Central memory CD8-positive, alpha-beta T cell (primary cell): ENCODE results near the gene NHS.

Experiments used
- ATAC-seq: fragments of 150-1000 bp; cut with Tn5 transposase; replicated peaks from 2 replicates; pipeline ENCODE4 v1.10.0; 2022; ENCODE audit warnings: mild to moderate bottlenecking, moderate FRiP score, moderate number of reproducible peaks; ENCODE audit not compliant: poor library complexity, severe bottlenecking; ENCODE audit errors: extremely low read depth
- DNase-seq, 2 donors: peaks; one replicate each; pipeline ENCODE4 v3.0.0; 2021; ENCODE audit warnings: low spot score in 2 of 2
- H3K27ac Mint-ChIP-seq: one replicate; pipeline ENCODE4 v1.8.0; 2022; ENCODE audit warnings: low read depth, mild to moderate bottlenecking, moderate library complexity, mixed read lengths
- H3K27me3 Mint-ChIP-seq: one replicate; pipeline ENCODE4 v1.8.0; 2022; ENCODE audit warnings: mixed read lengths
- H3K36me3 Mint-ChIP-seq: one replicate; pipeline ENCODE4 v1.8.0; 2022; ENCODE audit warnings: mild to moderate bottlenecking, moderate library complexity, mixed read lengths; ENCODE audit not compliant: insufficient read depth
- H3K4me1 Mint-ChIP-seq: one replicate; pipeline ENCODE4 v1.8.0; 2022; ENCODE audit warnings: mixed read lengths
- H3K4me3 Mint-ChIP-seq: one replicate; pipeline ENCODE4 v1.8.0; 2022; ENCODE audit warnings: mild to moderate bottlenecking, moderate library complexity, mixed read lengths
- H3K9me3 Mint-ChIP-seq: one replicate; pipeline ENCODE4 v1.8.0; 2022; ENCODE audit warnings: mixed read lengths

Gene NHS

DNA sequence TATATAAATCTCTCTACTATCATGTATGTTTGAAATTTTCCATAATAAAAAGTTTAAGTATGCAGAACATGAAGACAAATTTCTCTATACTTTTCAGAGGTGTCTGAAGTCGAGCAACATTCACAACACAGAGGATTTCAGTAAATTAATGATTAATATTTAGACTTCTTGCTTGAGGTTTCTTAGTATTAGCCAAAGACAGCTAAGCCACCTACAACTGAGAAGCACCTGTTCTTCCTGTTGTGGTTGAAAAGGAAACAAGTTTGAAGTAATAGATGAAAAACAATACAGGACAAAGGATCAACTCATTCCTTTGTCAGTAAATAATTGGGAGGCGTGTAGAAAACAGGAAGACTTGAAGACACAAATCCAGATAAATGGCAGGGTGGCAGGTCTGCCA lies 383.4 kb downstream of the NHS start:
- H3K4me1 Mint-ChIP-seq: no peaks in the 10 kb centered on the region
- no peaks in the 10 kb centered on the region for H3K36me3 Mint-ChIP-seq
- DNase-seq: no peak
- no peaks in the 10 kb centered on the region for H3K27me3 Mint-ChIP-seq
- ATAC-seq: no peak
- no peak overlapping the region for H3K27ac Mint-ChIP-seq
- H3K9me3 Mint-ChIP-seq: no peaks in the 10 kb centered on the region
- no peak overlapping the region for H3K4me3 Mint-ChIP-seq

DNA sequence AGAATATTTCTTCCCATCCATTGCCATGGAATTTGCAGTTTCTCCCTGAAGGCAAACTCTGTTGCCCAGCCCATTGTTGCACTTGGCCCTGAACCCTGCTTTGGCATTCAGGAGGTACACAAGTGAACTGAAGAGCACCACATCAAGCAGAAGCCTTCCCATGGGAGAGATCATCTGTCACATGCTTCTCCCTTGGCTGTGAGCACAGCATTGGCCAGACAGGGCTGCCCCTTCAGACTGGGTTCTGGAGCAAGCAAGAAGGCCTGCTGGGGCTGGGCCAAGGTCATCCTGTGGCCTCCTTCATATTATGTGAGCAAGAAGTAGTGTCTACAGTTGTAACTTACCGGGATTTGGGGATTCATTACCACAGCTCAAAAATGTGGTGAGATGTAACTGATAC lies 385.0 kb downstream of the NHS start:
- no peak overlapping the region for H3K27ac Mint-ChIP-seq
- H3K36me3 Mint-ChIP-seq: no peaks in the 10 kb centered on the region
- no peaks in the 10 kb centered on the region for H3K27me3 Mint-ChIP-seq
- DNase-seq (no peak), ATAC-seq (no peak)
- H3K9me3 Mint-ChIP-seq: no peaks in the 10 kb centered on the region
- no peaks in the 10 kb centered on the region for H3K4me1 Mint-ChIP-seq
- H3K4me3 Mint-ChIP-seq: no peak overlapping the region

DNA sequence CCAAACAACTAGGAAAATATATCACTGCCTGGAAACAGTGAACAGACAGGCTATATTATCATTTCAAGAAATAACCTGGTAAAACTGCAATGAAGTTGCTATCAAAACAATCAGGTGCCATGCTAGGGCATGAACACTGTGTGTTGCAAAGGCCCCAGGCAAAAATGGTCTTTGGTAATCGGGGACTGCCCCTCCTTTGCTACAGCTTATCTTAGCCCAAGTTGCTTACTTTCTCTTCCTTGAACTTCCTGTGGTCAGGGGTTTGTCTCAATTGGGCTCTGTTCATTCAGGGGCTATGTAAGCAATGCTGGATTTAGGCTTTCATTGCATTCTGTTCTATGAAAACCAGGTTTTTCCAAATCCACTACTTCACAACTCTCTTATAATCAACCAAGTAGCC lies 392.7 kb downstream of the NHS start:
- Mint-ChIP-seq H3K27ac (no peak overlapping the region), H3K36me3 (no peaks in the 10 kb centered on the region), H3K9me3 (no peaks in the 10 kb centered on the region), H3K4me1 (no peaks in the 10 kb centered on the region), H3K27me3 (no peaks in the 10 kb centered on the region), H3K4me3 (no peak overlapping the region)
- no peak for DNase-seq
- ATAC-seq: no peak

DNA sequence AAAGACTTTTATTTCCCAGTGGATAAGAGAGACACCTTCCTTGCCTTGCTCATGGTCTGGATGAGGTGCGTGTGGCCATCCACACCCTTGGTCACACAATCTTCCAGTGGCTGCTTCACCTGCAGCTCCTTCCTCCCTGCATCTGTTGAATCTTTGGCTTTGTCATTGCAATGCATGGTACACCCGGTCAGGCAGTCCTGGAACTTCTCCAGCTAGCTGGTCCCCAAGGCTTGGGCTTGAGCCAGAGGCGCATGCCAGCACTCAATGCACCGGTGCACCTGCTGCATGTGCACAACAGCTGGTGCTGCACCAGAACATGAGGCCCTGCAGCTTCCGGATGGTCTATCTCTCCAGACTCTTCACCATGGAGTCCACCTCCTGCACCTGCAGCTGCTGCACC lies 394.0 kb downstream of the NHS start:
- Mint-ChIP-seq H3K9me3 (no peaks in the 10 kb centered on the region), H3K27ac (no peak overlapping the region), H3K4me1 (no peaks in the 10 kb centered on the region), H3K27me3 (no peaks in the 10 kb centered on the region), H3K36me3 (no peaks in the 10 kb centered on the region), H3K4me3 (no peak overlapping the region)
- DNase-seq (no peak), ATAC-seq (no peak)

DNA sequence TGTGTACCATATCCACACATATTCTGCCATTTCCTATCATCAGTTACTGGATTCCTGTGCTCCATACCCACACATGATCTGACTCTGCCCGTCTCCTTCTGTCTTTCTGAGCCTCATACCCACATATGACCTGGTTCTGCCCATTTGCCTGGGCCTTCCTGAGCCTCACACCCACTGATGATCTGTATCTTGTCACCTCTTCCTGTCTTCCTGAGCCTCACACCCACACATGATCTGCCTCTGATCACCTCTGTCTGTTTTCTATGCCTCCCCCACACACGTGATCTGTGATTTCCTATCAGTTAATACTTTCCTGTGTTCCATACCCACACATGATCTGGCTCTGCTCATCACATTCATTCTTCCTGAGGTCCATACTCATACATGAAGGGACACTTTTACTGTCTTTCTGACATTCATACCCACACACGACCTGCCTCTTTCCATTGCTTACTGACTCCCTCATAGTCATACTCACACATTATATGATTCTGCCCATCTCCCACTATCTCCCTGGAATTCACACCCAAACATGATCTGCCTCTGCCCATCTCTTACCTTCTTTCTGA lies 394.8 kb downstream of the NHS start:
- Mint-ChIP-seq H3K9me3 (no peaks in the 10 kb centered on the region), H3K27me3 (no peaks in the 10 kb centered on the region), H3K36me3 (no peaks in the 10 kb centered on the region), H3K27ac (no peak overlapping the region), H3K4me3 (no peak overlapping the region), H3K4me1 (no peaks in the 10 kb centered on the region)
- no peak for DNase-seq
- ATAC-seq: no peak

DNA sequence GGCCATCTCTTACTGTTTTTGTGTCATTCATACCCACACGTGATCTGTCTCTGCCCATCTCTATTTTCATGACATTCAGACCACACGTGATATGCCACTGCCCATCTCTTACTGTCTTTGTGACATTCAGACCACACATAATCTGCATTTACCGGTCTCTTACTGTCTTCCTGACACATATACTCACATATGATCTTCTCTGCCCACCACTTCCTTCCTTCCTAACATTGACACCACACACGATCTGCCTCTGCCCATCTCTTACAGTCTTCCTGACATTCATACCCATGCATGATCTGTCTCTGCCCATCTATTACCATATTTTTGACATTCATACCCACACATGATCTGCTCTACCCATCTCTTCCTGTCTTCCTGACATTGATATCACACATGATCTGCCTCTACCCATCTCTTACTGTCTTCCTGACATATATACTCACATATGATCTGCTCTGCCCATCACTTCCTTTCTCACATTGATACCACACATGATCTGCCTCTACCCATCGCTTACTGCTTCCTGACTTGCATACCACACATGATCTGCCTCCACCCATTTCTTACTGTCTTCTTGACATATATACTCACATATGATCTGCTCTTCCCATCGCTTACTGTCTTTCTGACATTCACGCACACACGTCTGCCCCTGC lies 398.3 kb downstream of the NHS start:
- DNase-seq (no peak), ATAC-seq (no peak)
- Mint-ChIP-seq H3K4me1 (no peaks in the 10 kb centered on the region), H3K9me3 (no peaks in the 10 kb centered on the region), H3K27ac (no peak overlapping the region), H3K4me3 (no peak overlapping the region), H3K36me3 (no peaks in the 10 kb centered on the region), H3K27me3 (no peaks in the 10 kb centered on the region)

DNA sequence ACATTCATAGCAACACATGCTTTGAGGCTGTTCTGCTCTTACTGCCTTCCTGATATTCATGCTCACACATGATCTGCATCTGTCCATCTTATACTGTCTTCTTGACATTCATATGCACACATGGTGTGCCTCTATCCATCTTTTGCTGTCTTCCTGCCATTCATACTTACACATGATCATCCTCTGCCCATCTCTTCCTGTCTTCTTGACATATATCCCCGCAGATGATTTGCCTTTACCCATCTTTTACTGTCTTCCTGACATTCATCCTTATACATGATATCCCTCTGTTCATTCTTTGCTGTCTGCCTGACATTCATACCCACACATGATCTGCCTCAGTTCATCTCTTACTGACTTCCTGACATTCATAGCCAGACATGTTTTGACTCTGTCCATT lies 399.1 kb downstream of the NHS start:
- DNase-seq (no peak), ATAC-seq (no peak)
- no peaks in the 10 kb centered on the region for H3K27me3 Mint-ChIP-seq
- no peaks in the 10 kb centered on the region for H3K4me1 Mint-ChIP-seq
- no peaks in the 10 kb centered on the region for H3K36me3 Mint-ChIP-seq
- no peak overlapping the region for H3K4me3 Mint-ChIP-seq
- H3K9me3 Mint-ChIP-seq: no peaks in the 10 kb centered on the region
- H3K27ac Mint-ChIP-seq: no peak overlapping the region

DNA sequence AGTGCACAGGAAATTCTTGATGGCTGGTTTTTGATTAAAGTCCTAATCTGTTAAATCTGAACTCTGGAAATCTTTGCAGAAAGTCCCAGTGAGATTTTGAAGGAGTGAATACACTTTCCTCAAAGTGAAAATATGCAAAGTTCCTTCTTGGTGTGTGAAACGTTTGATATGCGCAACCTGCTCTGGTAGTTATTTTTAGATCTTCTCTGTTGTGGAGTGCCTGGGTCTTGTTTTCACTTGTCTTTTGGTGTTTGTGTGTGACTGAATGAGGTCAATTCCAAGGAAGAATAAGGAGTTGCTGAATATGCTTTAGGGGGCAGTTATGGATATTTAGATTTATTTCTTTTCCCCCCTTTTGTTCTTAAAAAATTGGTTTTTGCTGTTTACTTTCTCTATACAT lies 404.0 kb downstream of the NHS start:
- Mint-ChIP-seq H3K4me3 (no peak overlapping the region), H3K27ac (no peak overlapping the region)

DNA sequence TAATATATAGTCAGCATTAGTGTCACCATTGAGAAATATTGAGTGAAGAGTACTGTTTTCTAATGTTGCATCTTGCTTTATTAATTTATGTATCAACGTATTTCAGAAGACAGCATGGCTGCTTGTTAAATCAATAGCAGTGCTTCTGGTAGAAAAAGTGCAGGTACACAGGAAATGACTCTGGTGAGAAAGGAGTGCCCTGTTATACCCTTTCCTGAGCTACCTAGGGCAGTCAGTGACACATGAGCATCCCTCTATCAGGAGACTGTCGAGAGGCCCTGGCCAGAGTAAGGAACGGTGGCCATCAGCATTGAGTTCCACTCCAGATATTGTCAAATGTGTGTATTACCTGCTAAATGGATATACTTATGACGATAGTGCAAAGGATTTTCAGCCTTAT lies 404.4 kb downstream of the NHS start:
- Mint-ChIP-seq H3K27me3 (no peaks in the 10 kb centered on the region), H3K27ac (no peak overlapping the region), H3K9me3 (no peaks in the 10 kb centered on the region), H3K4me1 (no peaks in the 10 kb centered on the region), H3K4me3 (no peak overlapping the region), H3K36me3 (no peaks in the 10 kb centered on the region)
- no peak for ATAC-seq
- DNase-seq: no peak

More for the DNA sequence above, 404.0 kb downstream of the NHS start:
- DNase-seq (no peak), ATAC-seq (no peak)
- no peaks in the 10 kb centered on the region for H3K36me3 Mint-ChIP-seq
- H3K27me3 Mint-ChIP-seq: no peaks in the 10 kb centered on the region
- H3K4me1 Mint-ChIP-seq: no peaks in the 10 kb centered on the region
- no peaks in the 10 kb centered on the region for H3K9me3 Mint-ChIP-seq
